ENCODE results near the gene RAB39B. TPM values are rescaled to one million over a fixed set of nuclear protein-coding genes. Genes with fewer than 3 reads are reported as not detected.

The RAB39B gene, protein sequence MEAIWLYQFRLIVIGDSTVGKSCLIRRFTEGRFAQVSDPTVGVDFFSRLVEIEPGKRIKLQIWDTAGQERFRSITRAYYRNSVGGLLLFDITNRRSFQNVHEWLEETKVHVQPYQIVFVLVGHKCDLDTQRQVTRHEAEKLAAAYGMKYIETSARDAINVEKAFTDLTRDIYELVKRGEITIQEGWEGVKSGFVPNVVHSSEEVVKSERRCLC
- under 1 TPM; 0.28 to 0.71 (median 0.60) TPM for total RNA-seq
- 1 to 10 TPM in 1 of 3 donors, not detected in 2; 2.0 TPM for polyA plus RNA-seq

DNA sequence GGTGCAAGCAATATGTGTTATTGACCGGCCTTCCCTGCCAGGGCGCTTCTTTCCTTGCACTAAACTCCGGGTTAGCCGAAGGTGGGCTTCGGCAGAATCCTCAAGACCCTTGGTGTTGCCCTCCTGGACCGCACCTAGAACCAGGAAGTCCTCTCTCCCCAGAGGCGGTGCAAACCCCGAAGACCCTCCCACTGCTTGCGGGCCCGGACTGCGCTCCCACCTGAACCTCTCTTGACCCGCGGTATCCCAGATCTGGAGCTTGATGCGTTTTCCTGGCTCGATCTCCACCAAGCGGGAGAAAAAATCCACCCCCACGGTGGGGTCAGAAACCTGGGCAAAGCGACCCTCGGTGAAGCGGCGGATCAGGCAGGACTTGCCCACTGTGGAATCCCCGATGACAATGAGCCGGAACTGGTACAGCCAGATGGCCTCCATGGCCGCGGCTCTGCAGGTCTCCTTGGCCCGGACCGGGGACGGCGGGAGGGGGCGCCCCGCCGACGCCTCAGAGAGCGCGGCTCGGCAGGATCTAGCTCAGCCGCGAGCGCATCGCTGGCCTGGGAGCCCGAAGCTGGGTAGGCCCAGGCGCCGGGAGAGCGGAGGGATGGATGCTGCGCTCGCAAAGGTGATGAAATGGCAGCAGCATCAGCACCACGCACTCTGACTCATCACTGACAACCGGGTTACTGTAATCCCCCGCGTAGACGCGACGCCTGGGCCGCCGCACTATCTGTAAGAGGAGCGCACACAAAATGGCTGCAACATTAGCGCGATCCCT is at the start of gene RAB39B:
TSS of gene RAB39B (minus strand) at position 638 of the 775 bp plus-strand sequence. CDS start at position 435, 203 bp downstream.
- TF ChIP-seq POLR2AphosphoS5 (IDR thresholded peaks at IDR 0.05) (no peak), POLR2A (IDR thresholded peaks at IDR 0.05) (no peak), EP300 (IDR thresholded peaks at IDR 0.05) (no peak)
- TF ChIP-seq, protein P1, sequence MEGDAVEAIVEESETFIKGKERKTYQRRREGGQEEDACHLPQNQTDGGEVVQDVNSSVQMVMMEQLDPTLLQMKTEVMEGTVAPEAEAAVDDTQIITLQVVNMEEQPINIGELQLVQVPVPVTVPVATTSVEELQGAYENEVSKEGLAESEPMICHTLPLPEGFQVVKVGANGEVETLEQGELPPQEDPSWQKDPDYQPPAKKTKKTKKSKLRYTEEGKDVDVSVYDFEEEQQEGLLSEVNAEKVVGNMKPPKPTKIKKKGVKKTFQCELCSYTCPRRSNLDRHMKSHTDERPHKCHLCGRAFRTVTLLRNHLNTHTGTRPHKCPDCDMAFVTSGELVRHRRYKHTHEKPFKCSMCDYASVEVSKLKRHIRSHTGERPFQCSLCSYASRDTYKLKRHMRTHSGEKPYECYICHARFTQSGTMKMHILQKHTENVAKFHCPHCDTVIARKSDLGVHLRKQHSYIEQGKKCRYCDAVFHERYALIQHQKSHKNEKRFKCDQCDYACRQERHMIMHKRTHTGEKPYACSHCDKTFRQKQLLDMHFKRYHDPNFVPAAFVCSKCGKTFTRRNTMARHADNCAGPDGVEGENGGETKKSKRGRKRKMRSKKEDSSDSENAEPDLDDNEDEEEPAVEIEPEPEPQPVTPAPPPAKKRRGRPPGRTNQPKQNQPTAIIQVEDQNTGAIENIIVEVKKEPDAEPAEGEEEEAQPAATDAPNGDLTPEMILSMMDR (IDR thresholded peaks at IDR 0.05), result no peak
- intact Hi-C loops (cut with DNase I), result no loop called here
- Histone ChIP-seq H3K4me3 (peak within 1 kb of the TSS in 3 of 4 donors; percentile 21 to 38 (median 34)), H3K36me3 (no peaks in the 10 kb centered on the region), H3K27ac (no peak within 1 kb of the TSS), H3K4me1 (peaks cover 0 to 6% (median 0%) of the 10 kb centered on the region in 4 donors), H3K27me3 (no peaks in the 10 kb centered on the region), H3K9me3 (no peaks in the 10 kb centered on the region)
- WGBS, 2 donors, result 2 to 3% methylated on average over 58 of the region's 58 CpGs
- peak; percentile 68 for DNase-seq

DNA sequence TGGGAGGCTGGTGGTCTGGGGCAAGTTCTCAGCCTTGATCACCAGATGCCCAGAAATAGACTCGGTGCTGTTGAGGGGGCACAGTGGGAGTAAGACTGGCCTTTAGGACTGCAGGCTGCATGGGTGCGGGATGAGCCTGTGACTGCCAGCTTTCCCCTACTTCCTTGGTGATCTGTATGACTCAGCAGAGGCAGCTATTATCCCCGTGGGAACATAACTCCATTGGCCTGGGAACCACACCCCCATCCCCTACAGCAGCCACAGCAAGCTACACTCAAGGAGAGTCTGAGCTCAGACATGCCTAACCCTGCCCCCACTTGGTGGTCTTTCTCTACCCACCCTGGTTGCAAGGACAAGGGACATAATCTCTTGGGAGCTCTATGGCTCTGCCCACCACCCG is 49.5 kb upstream of the RAB39B start:
- Histone ChIP-seq H3K4me3 (no peak overlapping the region), H3K27me3 (no peaks in the 10 kb centered on the region), H3K27ac (no peak overlapping the region), H3K4me1 (no peaks in the 10 kb centered on the region), H3K9me3 (no peaks in the 10 kb centered on the region), H3K36me3 (no peaks in the 10 kb centered on the region)
- WGBS, 2 donors, result 73 to 87% methylated on average over 4 of the region's 4 CpGs
- TF ChIP-seq POLR2A (IDR thresholded peaks at IDR 0.05) (no peak), POLR2AphosphoS5 (IDR thresholded peaks at IDR 0.05) (no peak), EP300 (IDR thresholded peaks at IDR 0.05) (no peak)
- TF ChIP-seq, protein P1 (IDR thresholded peaks at IDR 0.05), result no peak
- intact Hi-C loops (cut with DNase I), result no loop called here
- no peak for DNase-seq

DNA sequence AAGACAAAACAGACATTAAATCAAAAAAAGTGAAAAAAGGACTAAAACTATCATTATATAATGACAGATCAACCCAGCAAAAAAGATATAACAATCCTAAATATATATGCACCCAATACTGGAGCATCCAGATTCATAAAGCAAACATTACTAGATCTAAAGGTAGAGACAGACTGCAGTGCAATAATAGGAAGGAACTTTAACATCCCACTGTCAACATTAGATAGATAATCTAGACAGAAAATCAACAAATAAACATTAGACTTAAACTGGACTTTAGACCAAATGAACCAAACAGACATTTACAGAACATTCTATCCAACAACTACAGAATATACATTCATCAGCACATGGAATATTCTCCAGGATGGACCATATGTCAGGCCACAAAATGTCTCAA is 29.5 kb upstream of the RAB39B start:
- intact Hi-C loops (cut with DNase I), result no loop called here
- TF ChIP-seq, protein P1 (IDR thresholded peaks at IDR 0.05), result no peak
- TF ChIP-seq POLR2A (IDR thresholded peaks at IDR 0.05) (no peak), POLR2AphosphoS5 (IDR thresholded peaks at IDR 0.05) (no peak), EP300 (IDR thresholded peaks at IDR 0.05) (no peak)

DNA sequence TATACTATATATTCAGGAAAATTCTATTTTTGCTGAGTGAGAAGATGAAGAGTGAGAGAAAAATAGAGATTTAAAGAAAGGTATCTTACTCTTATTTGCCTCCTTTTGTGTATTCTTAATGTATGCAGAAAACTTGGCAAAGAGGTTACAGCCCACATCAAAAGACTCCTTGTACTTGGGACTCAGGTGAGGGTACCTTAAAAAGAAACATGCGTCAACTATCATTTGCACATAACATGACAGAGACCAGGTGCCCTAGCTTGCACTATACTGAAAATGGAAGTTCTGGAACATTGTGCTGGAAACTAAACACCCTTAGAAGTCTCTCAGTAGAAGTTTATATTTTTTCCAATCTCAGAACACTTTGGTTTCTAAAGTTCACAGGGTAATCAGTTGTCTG is 15.6 kb upstream of the RAB39B start:
- Histone ChIP-seq H3K27me3 (no peaks in the 10 kb centered on the region), H3K27ac (no peak overlapping the region), H3K4me1 (no peaks in the 10 kb centered on the region), H3K36me3 (no peaks in the 10 kb centered on the region), H3K9me3 (no peaks in the 10 kb centered on the region), H3K4me3 (no peak overlapping the region)
- DNase-seq, result no peak
- intact Hi-C loops (cut with DNase I), result no loop called here
- 84 to 92% methylated on average over 1 of the region's 1 CpG for WGBS, 2 donors
- TF ChIP-seq, protein P1 (IDR thresholded peaks at IDR 0.05), result no peak
- TF ChIP-seq POLR2A (IDR thresholded peaks at IDR 0.05), result no peak
- TF ChIP-seq POLR2AphosphoS5 (IDR thresholded peaks at IDR 0.05), result no peak
- TF ChIP-seq EP300 (IDR thresholded peaks at IDR 0.05), result no peak

More for the DNA sequence above, 29.5 kb upstream of the RAB39B start:
- DNase-seq, result no peak
- no peaks in the 10 kb centered on the region for H3K4me1 ChIP-seq
- H3K27me3 ChIP-seq, result no peaks in the 10 kb centered on the region
- H3K4me3 ChIP-seq, result no peak overlapping the region
- H3K27ac ChIP-seq, result no peak overlapping the region
- H3K36me3 ChIP-seq, result no peaks in the 10 kb centered on the region
- H3K9me3 ChIP-seq, result no peaks in the 10 kb centered on the region
